Neural crest cell (in vitro differentiated cells): ENCODE data around the gene GALK1. TPM values are rescaled to one million over a fixed set of nuclear protein-coding genes. Genes with fewer than 3 reads are reported as not detected.

ENCODE experiments used
- DNase-seq: peaks from one replicate; pipeline ENCODE4 v3.0.0; 2021; ENCODE audit warnings: low read depth, mixed read lengths, low spot score
- H3K27ac Mint-ChIP-seq: one replicate; pipeline ENCODE4 v1.8.0; 2021; ENCODE audit warnings: mild to moderate bottlenecking, mixed read lengths; ENCODE audit not compliant: unreplicated experiment
- H3K27me3 Mint-ChIP-seq: 2 replicates; pipeline ENCODE4 v1.8.0; 2021; ENCODE audit warnings: low read depth, mild to moderate bottlenecking, mixed read lengths
- H3K36me3 Mint-ChIP-seq: 2 replicates; pipeline ENCODE4 v1.8.0; 2021; ENCODE audit warnings: low read depth, mild to moderate bottlenecking, mixed read lengths
- H3K4me1 Mint-ChIP-seq: 2 replicates; pipeline ENCODE4 v1.8.0; 2021; ENCODE audit warnings: mixed read lengths
- H3K4me3 Mint-ChIP-seq: one replicate; pipeline ENCODE4 v1.8.0; 2021; ENCODE audit warnings: mild to moderate bottlenecking, mixed read lengths
- H3K9me3 Mint-ChIP-seq: 2 replicates; pipeline ENCODE4 v1.8.0; 2021; ENCODE audit warnings: mixed read lengths
- total RNA-seq: library from RNA; stranded (reverse); gene quantifications from 2 replicates; pipeline ENCODE4 v1.2.1, GENCODE V29; 2021
- TF ChIP-seq, protein P1 (sequence below): fragments of 200-600 bp; sonication (generic); conservative IDR thresholded peaks from 2 replicates; pipeline ENCODE4 v1.5.0; 2021; ENCODE audit warnings: antibody characterized with exemption, mild to moderate bottlenecking

The GALK1 gene
- total RNA-seq, 1 donor from 2014 or later = 13.1 TPM

DNA sequence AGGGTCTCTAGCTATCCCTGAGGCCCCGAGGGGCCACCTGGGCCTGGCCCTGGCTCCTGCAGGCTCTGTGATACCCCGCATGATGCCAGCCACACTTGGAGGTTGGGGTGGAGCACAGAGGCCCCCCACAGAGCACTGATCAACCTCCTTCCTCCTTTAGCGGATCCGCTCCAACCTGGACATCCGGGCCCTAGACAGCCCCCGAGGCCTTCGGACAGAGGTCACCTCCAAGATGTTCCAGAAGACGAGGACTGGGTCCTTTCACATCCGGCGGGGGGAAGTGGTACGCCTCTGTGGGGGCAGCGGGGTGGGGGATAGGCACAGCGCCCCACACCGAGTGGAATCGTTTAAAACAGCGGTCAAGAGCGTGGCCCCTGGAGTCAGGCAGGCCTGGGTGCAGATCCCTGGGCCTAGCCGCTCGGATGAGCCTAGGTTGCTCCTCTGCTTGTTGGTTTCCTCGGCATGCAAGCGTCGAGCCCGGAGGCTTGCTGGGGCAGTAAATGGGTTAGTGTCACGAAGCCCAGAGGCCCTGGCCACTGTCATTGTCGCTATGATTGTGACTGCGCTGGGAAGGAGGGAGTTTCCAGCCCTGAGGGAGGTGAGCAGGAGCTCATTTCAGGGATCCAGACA, 33.8 kb downstream of the GALK1 start:
- TF ChIP-seq, protein P1, sequence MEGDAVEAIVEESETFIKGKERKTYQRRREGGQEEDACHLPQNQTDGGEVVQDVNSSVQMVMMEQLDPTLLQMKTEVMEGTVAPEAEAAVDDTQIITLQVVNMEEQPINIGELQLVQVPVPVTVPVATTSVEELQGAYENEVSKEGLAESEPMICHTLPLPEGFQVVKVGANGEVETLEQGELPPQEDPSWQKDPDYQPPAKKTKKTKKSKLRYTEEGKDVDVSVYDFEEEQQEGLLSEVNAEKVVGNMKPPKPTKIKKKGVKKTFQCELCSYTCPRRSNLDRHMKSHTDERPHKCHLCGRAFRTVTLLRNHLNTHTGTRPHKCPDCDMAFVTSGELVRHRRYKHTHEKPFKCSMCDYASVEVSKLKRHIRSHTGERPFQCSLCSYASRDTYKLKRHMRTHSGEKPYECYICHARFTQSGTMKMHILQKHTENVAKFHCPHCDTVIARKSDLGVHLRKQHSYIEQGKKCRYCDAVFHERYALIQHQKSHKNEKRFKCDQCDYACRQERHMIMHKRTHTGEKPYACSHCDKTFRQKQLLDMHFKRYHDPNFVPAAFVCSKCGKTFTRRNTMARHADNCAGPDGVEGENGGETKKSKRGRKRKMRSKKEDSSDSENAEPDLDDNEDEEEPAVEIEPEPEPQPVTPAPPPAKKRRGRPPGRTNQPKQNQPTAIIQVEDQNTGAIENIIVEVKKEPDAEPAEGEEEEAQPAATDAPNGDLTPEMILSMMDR = no peak
- no peak for DNase-seq

DNA sequence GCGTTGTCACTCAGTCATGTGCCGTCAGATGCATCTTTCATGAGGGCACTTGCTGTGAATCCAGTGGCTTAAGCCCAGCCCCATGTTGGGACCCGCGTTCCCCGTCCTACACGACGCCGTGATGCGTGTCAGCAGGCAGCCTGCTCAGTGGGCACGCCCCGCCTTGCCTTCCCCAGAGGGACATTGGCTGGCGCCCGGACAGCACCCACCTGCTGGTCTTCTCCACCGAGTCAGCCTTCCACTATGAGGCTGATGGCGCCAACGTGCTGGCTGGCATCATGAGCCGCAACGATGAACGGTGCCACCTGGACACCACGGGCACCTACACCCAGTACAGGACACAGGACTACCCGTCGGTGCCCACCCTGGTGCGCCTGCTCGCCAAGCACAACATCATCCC, 34.9 kb downstream of the GALK1 start:
- H3K9me3 Mint-ChIP-seq = no peaks in the 10 kb centered on the region
- H3K27ac Mint-ChIP-seq = no peak overlapping the region
- H3K36me3 Mint-ChIP-seq = no peaks in the 10 kb centered on the region
- no peak for DNase-seq
- no peaks in the 10 kb centered on the region for H3K27me3 Mint-ChIP-seq
- TF ChIP-seq, protein P1 = no peak
- no peaks in the 10 kb centered on the region for H3K4me1 Mint-ChIP-seq
- H3K4me3 Mint-ChIP-seq = no peak overlapping the region

More for the DNA sequence above, 33.8 kb downstream of the GALK1 start:
- no peak overlapping the region for H3K27ac Mint-ChIP-seq
- H3K9me3 Mint-ChIP-seq = no peaks in the 10 kb centered on the region
- H3K27me3 Mint-ChIP-seq = no peaks in the 10 kb centered on the region
- H3K4me3 Mint-ChIP-seq = no peak overlapping the region
- no peaks in the 10 kb centered on the region for H3K4me1 Mint-ChIP-seq
- H3K36me3 Mint-ChIP-seq = no peaks in the 10 kb centered on the region

DNA sequence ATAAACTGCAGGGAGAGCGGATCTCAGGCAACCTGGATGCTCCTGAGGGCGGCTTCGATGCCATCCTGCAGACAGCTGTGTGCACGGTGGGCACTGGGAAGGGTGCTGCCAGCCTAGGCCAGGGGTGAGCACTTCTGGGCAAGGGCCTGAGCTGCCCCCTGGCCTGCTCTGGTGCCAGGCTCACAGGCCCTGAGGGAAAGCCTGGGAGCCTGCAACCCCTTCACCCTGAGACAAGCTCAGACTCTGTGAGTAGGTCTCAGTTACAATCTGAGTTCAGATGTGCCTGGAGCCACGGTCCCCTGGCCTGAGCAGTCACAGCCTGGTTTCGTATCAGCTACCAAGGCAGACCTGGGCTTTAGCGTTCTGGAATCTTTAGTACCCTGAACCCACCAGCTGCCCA, 35.6 kb downstream of the GALK1 start:
- Mint-ChIP-seq H3K4me1 (no peaks in the 10 kb centered on the region), H3K9me3 (no peaks in the 10 kb centered on the region), H3K27me3 (no peaks in the 10 kb centered on the region), H3K27ac (no peak overlapping the region), H3K36me3 (no peaks in the 10 kb centered on the region), H3K4me3 (no peak overlapping the region)
- no peak for DNase-seq
- TF ChIP-seq, protein P1 = no peak

DNA sequence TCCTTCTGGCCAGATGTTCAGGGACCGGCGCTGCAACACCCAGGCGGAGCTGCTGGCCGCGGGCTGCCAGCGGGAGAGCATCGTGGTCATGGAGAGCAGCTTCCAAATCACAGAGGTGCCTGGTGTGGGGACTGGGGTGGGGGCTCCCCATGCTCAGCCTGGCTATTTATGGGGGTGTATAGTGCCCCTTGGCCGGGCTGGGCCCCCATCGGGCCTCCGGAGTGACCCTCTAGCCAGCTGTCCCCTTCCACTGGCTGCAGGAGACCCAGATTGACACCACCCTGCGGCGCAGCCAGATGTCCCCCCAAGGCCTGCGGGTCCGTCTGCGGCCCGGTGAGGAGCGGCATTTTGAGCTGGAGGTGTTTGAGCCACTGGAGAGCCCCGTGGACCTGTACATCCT, 37.6 kb downstream of the GALK1 start:
- DNase-seq = no peak
- Mint-ChIP-seq H3K9me3 (no peaks in the 10 kb centered on the region), H3K27ac (no peak overlapping the region), H3K4me3 (no peak overlapping the region), H3K36me3 (no peaks in the 10 kb centered on the region), H3K27me3 (peaks cover 10% of the 10 kb centered on the region), H3K4me1 (no peaks in the 10 kb centered on the region)
- TF ChIP-seq, protein P1 = no peak

DNA sequence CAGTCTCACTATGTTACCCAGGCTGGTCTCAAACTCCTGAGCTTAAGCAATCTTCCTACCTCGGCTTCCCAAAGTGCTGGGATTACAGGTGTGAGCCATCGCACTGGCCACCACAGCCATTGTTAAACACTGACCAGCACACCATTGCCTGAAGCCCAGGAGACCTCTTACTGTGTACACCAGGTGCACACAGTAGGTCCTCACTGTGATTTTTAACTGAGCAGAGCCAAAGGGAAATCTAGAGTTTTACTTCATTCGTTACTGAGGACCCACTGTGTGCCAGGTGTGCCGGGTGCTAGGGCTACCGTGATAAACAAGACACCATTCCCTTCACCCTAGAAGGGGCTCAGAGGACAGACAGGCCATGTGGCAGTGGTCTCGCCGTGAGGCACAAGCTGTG, 39.5 kb downstream of the GALK1 start:
- Mint-ChIP-seq H3K4me3 (no peak overlapping the region), H3K4me1 (no peaks in the 10 kb centered on the region), H3K9me3 (no peaks in the 10 kb centered on the region), H3K27ac (no peak overlapping the region), H3K27me3 (peaks cover 21% of the 10 kb centered on the region), H3K36me3 (no peaks in the 10 kb centered on the region)
- no peak for DNase-seq
- TF ChIP-seq, protein P1 = no peak
